ENCODE measurements around the gene HOGA1.

Gene HOGA1

DNA sequence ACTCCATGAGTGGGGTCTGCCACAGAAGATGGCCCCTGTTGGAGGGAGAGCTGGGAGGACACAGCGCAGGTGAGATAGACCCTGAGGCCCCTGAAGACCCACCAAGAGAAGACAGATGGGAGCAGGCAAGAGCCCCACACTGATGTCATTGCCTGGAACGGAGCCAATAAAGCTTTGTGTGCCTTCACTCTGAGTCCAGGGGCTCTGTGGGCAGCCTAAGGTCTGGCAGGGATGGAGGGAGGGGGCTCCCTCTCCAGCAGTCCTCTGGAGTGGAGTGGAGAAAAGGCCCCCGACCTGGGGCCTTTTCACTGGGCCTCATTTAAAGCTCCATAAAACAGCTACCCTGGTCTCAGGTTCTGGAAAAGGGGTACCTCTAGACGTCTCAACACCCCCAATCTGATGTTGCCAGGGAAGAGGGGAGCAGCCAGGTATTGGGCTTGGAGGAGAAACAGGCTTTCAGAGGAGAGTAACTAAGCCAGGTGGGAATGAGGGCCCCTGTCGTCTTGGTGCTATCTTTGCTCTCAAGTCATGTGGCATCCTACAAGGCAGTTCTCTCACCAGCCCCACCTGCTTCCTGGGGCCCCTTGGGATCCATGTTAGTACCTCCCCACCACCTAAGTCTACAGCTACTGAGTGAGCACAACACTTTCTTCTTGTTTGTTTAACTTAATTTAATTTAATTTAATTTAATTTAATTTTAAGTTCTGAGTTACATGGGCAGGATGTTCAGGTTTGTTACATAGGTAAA is 6.7 kb downstream of the HOGA1 start:
- Mint-ChIP-seq H3K27me3 (ENCODE audit: low read depth, poor library complexity) (no peaks in the 10 kb centered on the region), H3K4me3 (no peak overlapping the region), H3K27ac (no peak overlapping the region), H3K4me1 (no peaks in the 10 kb centered on the region), H3K36me3 (ENCODE audit: low read depth) (no peaks in the 10 kb centered on the region), H3K9me3 (no peaks in the 10 kb centered on the region)
- TF ChIP-seq, protein P1, sequence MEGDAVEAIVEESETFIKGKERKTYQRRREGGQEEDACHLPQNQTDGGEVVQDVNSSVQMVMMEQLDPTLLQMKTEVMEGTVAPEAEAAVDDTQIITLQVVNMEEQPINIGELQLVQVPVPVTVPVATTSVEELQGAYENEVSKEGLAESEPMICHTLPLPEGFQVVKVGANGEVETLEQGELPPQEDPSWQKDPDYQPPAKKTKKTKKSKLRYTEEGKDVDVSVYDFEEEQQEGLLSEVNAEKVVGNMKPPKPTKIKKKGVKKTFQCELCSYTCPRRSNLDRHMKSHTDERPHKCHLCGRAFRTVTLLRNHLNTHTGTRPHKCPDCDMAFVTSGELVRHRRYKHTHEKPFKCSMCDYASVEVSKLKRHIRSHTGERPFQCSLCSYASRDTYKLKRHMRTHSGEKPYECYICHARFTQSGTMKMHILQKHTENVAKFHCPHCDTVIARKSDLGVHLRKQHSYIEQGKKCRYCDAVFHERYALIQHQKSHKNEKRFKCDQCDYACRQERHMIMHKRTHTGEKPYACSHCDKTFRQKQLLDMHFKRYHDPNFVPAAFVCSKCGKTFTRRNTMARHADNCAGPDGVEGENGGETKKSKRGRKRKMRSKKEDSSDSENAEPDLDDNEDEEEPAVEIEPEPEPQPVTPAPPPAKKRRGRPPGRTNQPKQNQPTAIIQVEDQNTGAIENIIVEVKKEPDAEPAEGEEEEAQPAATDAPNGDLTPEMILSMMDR (IDR thresholded peaks at IDR 0.05): no peak
- no peak for DNase-seq

- H3K4me3 Mint-ChIP-seq: no peak overlapping the region
- DNase-seq: no peak
- TF ChIP-seq, protein P1 (IDR thresholded peaks at IDR 0.05): no peak
- no peaks in the 10 kb centered on the region for H3K9me3 Mint-ChIP-seq
- H3K36me3 Mint-ChIP-seq (ENCODE audit: low read depth): no peaks in the 10 kb centered on the region
- H3K4me1 Mint-ChIP-seq: no peaks in the 10 kb centered on the region
- H3K27me3 Mint-ChIP-seq (ENCODE audit: low read depth, poor library complexity): no peaks in the 10 kb centered on the region
- no peak overlapping the region for H3K27ac Mint-ChIP-seq
Measured at GRCh38 chr10:97593421-97593820, 9.2 kb downstream of the HOGA1 start.

DNA sequence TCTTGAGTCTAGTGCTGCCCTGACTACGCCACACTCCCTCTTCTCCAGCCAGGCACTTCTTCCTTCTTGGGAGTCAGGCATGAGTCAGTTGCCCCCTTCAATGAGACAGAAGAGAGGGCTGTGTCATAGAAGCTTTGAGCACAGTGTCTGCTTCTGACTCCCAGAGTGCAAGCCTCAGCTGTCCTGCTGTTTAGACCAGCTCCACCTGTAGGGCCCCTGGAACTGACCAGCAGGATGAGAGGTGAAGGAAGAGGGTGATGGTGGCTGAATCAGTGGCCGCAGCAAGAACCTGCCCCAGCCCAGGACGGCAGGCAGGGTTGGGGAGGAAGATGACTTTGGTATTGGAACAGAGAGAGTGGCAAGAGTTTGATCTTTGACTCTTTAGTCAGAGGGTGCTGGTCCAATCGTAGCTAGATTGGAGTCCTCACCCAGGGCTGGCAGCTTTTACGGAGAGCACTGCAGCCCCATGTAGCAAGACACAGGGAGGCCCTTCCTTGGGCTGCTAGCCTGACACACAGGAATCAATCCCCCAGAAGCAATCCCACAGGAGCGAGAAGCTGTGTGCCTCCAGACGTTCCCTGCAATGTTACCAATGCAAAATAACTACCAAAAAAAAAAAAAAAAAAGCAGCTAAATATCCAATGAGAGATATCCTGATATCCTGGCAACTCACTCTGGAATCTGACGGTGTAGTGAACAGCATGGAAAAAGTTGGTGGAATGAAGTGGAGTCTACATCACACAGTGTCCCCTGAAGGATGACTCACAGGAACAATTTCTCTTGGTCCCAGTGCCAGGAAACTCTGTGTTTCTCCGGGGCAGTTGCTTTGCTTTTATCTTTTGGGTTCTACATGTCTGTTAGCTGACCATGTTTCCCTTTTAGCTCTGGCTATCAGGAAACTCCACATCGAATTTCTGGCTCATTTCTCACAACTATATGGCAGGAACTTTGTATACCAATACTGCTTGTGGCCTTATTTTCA is 12.2 kb downstream of the HOGA1 start:
- Mint-ChIP-seq H3K36me3 (ENCODE audit: low read depth) (no peaks in the 10 kb centered on the region), H3K4me1 (peaks cover 10% of the 10 kb centered on the region), H3K27me3 (ENCODE audit: low read depth, poor library complexity) (peaks cover 4% of the 10 kb centered on the region), H3K27ac (no peak overlapping the region), H3K9me3 (no peaks in the 10 kb centered on the region), H3K4me3 (no peak overlapping the region)
- TF ChIP-seq, protein P1 (IDR thresholded peaks at IDR 0.05): no peak
- no peak for DNase-seq

DNA sequence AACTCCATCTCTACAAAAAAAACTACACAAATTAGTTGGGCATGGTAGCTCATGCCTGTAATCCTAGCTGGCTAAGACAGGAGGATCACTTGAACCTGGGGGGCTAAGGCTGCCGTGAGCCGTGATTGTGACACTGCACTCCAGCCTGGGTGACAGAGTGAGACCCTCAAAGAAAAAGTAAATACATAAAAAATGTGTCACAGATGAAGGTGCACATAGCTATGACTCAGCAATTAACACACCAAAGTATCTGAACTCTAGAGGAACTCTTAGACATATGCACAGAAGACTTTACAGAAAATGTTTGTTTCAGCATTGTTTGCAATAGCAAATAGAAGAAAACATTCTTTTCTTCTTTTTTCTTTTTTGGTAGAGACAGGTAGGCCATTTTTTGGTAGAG is 13.6 kb downstream of the HOGA1 start:
- Mint-ChIP-seq H3K4me3 (no peak overlapping the region), H3K27ac (no peak overlapping the region), H3K36me3 (ENCODE audit: low read depth) (no peaks in the 10 kb centered on the region), H3K4me1 (peaks cover 22% of the 10 kb centered on the region), H3K9me3 (no peaks in the 10 kb centered on the region), H3K27me3 (ENCODE audit: low read depth, poor library complexity) (peaks cover 4% of the 10 kb centered on the region)
- no peak for DNase-seq
- TF ChIP-seq, protein P1 (IDR thresholded peaks at IDR 0.05): no peak

- H3K4me1 Mint-ChIP-seq: peaks cover 22% of the 10 kb centered on the region
- H3K27ac Mint-ChIP-seq: no peak overlapping the region
- TF ChIP-seq, protein P1 (IDR thresholded peaks at IDR 0.05): no peak
- no peaks in the 10 kb centered on the region for H3K36me3 Mint-ChIP-seq (ENCODE audit: low read depth)
- peaks cover 4% of the 10 kb centered on the region for H3K27me3 Mint-ChIP-seq (ENCODE audit: low read depth, poor library complexity)
- no peak overlapping the region for H3K4me3 Mint-ChIP-seq
- no peaks in the 10 kb centered on the region for H3K9me3 Mint-ChIP-seq
- no peak for DNase-seq
Measured at GRCh38 chr10:97598407-97599271, 14.4 kb downstream of the HOGA1 start.

All from nephron progenitor cell (in vitro differentiated cells).